Astrocyte (in vitro differentiated cells and primary cell): ENCODE data around the gene SNX15. TPM values are rescaled to one million over a fixed set of nuclear protein-coding genes. Genes with fewer than 3 reads are reported as not detected.

ENCODE experiments used
- DNase-seq: peaks from one replicate; pipeline ENCODE4 v3.0.0-alpha.2; 2010; ENCODE audit warnings: low read depth
- FAIRE-seq: peaks from 2 replicates; lab custom pipeline; 2011; peaks lifted over from hg19 to GRCh38; lab: Jason Lieb, UNC
- H2AFZ ChIP-seq: 2 replicates; pipeline ENCODE4 v1.6.0; 2012; ENCODE audit warnings: low read depth, low read length, inconsistent platforms
- H3K27ac ChIP-seq: 2 replicates; pipeline ENCODE4 v1.5.1; 2011; ENCODE audit warnings: low read depth, low read length, inconsistent platforms
- H3K27me3 ChIP-seq: 2 replicates; pipeline ENCODE4 v1.6.0; 2011; ENCODE audit warnings: low read length, inconsistent platforms; ENCODE audit not compliant: insufficient read depth
- H3K36me3 ChIP-seq: 2 replicates; pipeline ENCODE4 v1.5.1; 2011; ENCODE audit warnings: low read length, inconsistent platforms; ENCODE audit not compliant: insufficient read depth
- H3K4me1 ChIP-seq: 2 replicates; pipeline ENCODE4 v1.5.1; 2011; ENCODE audit warnings: low read length, inconsistent platforms; ENCODE audit not compliant: insufficient read depth
- H3K4me2 ChIP-seq: 2 replicates; pipeline ENCODE4 v1.6.0; 2012; ENCODE audit warnings: low read length, inconsistent platforms
- H3K4me3 ChIP-seq: 2 replicates; pipeline ENCODE4 v1.5.1; 2011; ENCODE audit warnings: low read depth, mild to moderate bottlenecking, low read length, inconsistent platforms; ENCODE audit not compliant: insufficient read depth
- H3K79me2 ChIP-seq: 2 replicates; pipeline ENCODE4 v1.6.0; 2012; ENCODE audit warnings: mild to moderate bottlenecking, low read length, inconsistent platforms; ENCODE audit not compliant: insufficient read depth
- H3K9ac ChIP-seq: 2 replicates; pipeline ENCODE4 v1.6.0; 2012; ENCODE audit warnings: mild to moderate bottlenecking, low read length, inconsistent platforms
- H3K9me3 ChIP-seq: 2 replicates; pipeline ENCODE4 v1.5.1; 2012; ENCODE audit warnings: low read depth, mild to moderate bottlenecking, low read length, inconsistent platforms; ENCODE audit not compliant: insufficient read depth
- H4K20me1 ChIP-seq: 2 replicates; pipeline ENCODE4 v1.6.0; 2012; ENCODE audit warnings: low read length, inconsistent platforms; ENCODE audit not compliant: insufficient read depth
- H3K27ac Mint-ChIP-seq: one replicate; pipeline ENCODE4 v1.8.0; 2021; ENCODE audit warnings: mild to moderate bottlenecking, mixed read lengths; ENCODE audit not compliant: unreplicated experiment
- H3K27me3 Mint-ChIP-seq: one replicate; pipeline ENCODE4 v1.8.0; 2021; ENCODE audit warnings: low read depth, mixed read lengths; ENCODE audit not compliant: unreplicated experiment
- H3K36me3 Mint-ChIP-seq: one replicate; pipeline ENCODE4 v1.8.0; 2021; ENCODE audit warnings: low read depth, mixed read lengths; ENCODE audit not compliant: unreplicated experiment
- H3K4me1 Mint-ChIP-seq: one replicate; pipeline ENCODE4 v1.8.0; 2021; ENCODE audit warnings: low read depth, mixed read lengths; ENCODE audit not compliant: unreplicated experiment
- H3K4me3 Mint-ChIP-seq: one replicate; pipeline ENCODE4 v1.8.0; 2021; ENCODE audit warnings: mild to moderate bottlenecking, moderate library complexity, mixed read lengths; ENCODE audit not compliant: unreplicated experiment
- H3K9me3 Mint-ChIP-seq: one replicate; pipeline ENCODE4 v1.8.0; 2021; ENCODE audit warnings: mild to moderate bottlenecking, mixed read lengths; ENCODE audit not compliant: unreplicated experiment
- EZH2 ChIP-seq: IDR thresholded peaks from 2 replicates; pipeline ENCODE4 v1.6.1; 2012; ENCODE audit warnings: mild to moderate bottlenecking, low read length, inconsistent platforms; ENCODE audit not compliant: insufficient read depth
- microRNA-seq: library from miRNA; unstranded; fragments of <30 nt; microRNA quantifications from one replicate; pipeline ENCODE4 v1.2.0, GENCODE V29; 2020
- total RNA-seq: library from RNA; stranded (reverse); gene quantifications from 2 replicates; pipeline ENCODE4 v1.2.1, GENCODE V29; 2021
- TF ChIP-seq, protein P1 (sequence below): IDR thresholded peaks from 2 replicates; pipeline ENCODE4 v1.5.1; 2011; ENCODE audit warnings: low read depth, mild to moderate bottlenecking, inconsistent platforms, low read length, moderate library complexity; ENCODE audit not compliant: insufficient read depth

The SNX15 gene
- total RNA-seq, 1 donor from 2014 or later: 18.5 TPM

DNA sequence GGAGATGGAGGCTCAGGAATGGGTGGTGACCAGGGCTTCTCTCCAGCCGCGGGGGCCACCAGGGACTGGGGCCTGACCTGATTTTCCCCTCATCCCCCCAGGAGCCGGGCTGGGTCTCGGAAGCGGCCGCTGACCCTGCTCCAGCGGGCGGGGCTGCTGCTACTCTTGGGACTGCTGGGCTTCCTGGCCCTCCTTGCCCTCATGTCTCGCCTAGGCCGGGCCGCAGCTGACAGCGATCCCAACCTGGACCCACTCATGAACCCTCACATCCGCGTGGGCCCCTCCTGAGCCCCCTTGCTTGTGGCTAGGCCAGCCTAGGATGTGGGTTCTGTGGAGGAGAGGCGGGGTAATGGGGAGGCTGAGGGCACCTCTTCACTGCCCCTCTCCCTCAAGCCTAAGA lies 60.6 kb downstream of the SNX15 start:
- Histone ChIP-seq H4K20me1 (no peaks in the 10 kb centered on the region), H3K36me3 (peaks cover 6% of the 10 kb centered on the region), H3K4me1 (peaks cover 14% of the 10 kb centered on the region), H3K9ac (no peak overlapping the region), H3K4me3 (no peak overlapping the region), H3K79me2 (peaks cover 34% of the 10 kb centered on the region), H3K9me3 (no peaks in the 10 kb centered on the region), H2AFZ (no peak overlapping the region), H3K27me3 (no peaks in the 10 kb centered on the region), H3K27ac (no peak overlapping the region), H3K4me2 (no peak overlapping the region)
- Mint-ChIP-seq H3K9me3 (no peaks in the 10 kb centered on the region), H3K4me3 (no peak overlapping the region), H3K36me3 (peaks cover 16% of the 10 kb centered on the region), H3K27ac (no peak overlapping the region), H3K27me3 (no peaks in the 10 kb centered on the region), H3K4me1 (peaks cover 9% of the 10 kb centered on the region)
- no peak for DNase-seq
- TF ChIP-seq, protein P1, sequence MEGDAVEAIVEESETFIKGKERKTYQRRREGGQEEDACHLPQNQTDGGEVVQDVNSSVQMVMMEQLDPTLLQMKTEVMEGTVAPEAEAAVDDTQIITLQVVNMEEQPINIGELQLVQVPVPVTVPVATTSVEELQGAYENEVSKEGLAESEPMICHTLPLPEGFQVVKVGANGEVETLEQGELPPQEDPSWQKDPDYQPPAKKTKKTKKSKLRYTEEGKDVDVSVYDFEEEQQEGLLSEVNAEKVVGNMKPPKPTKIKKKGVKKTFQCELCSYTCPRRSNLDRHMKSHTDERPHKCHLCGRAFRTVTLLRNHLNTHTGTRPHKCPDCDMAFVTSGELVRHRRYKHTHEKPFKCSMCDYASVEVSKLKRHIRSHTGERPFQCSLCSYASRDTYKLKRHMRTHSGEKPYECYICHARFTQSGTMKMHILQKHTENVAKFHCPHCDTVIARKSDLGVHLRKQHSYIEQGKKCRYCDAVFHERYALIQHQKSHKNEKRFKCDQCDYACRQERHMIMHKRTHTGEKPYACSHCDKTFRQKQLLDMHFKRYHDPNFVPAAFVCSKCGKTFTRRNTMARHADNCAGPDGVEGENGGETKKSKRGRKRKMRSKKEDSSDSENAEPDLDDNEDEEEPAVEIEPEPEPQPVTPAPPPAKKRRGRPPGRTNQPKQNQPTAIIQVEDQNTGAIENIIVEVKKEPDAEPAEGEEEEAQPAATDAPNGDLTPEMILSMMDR: no peak
- no peak for TF ChIP-seq EZH2
- FAIRE-seq: no peak

DNA sequence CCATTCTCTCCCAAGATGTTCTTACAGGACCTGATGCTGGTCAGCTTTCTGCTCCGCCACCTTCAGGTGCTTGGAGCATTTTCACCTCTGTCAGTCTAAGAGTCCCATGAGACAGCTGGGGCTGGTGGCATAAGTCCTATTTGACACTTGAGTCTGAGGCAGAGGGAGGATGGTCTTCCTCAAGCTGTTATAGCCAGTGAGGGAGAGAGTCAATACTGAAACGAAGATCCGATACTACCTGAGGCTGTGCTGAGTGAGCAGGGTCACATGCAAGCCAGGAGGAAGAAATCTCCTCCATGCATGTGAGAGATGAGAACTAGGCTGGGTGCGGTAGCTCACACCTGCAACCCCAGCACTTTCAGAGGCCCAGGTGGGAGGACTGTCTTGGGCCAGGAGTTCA lies 62.4 kb downstream of the SNX15 start:
- H3K4me3 Mint-ChIP-seq: peak overlapping the region; percentile 8
- peaks cover 4% of the 10 kb centered on the region for H3K4me1 ChIP-seq
- no peaks in the 10 kb centered on the region for H3K27me3 Mint-ChIP-seq
- no peak overlapping the region for H2AFZ ChIP-seq
- H3K9ac ChIP-seq: no peak overlapping the region
- H3K36me3 Mint-ChIP-seq: peaks cover 18% of the 10 kb centered on the region
- no peaks in the 10 kb centered on the region for H4K20me1 ChIP-seq
- H3K27me3 ChIP-seq: no peaks in the 10 kb centered on the region
- H3K4me2 ChIP-seq: no peak overlapping the region
- H3K9me3 ChIP-seq: no peaks in the 10 kb centered on the region
- no peak overlapping the region for H3K27ac Mint-ChIP-seq
- peaks cover 19% of the 10 kb centered on the region for H3K79me2 ChIP-seq
- no peak overlapping the region for H3K4me3 ChIP-seq
- peaks cover 6% of the 10 kb centered on the region for H3K36me3 ChIP-seq
- TF ChIP-seq, protein P1: no peak
- TF ChIP-seq EZH2: no peak
- H3K27ac ChIP-seq: no peak overlapping the region
- no peak for FAIRE-seq
- H3K4me1 Mint-ChIP-seq: peaks cover 13% of the 10 kb centered on the region
- H3K9me3 Mint-ChIP-seq: no peaks in the 10 kb centered on the region
- no peak for DNase-seq

Small RNAs within 50 kb of the gene (microRNA-seq; reads per million reads assigned to microRNA genes)
- 1.9 reads per million for gene MIR6879

Other genes starting within 250 kb of the SNX15 start
- gene SF1, start 248.9 kb upstream of the SNX15 start, total RNA-seq: 210 and 215 TPM in 2 replicates
- gene MAP4K2, start 224.2 kb upstream of the SNX15 start, total RNA-seq: 11.2 and 12.3 TPM in 2 replicates
- gene MEN1, start 216.9 kb upstream of the SNX15 start, total RNA-seq: 26.0 and 27.5 TPM in 2 replicates
- 2.0 and 4.6 TPM in 2 replicates for gene CDC42BPG, start 182.8 kb upstream of the SNX15 start, total RNA-seq
- 182 and 201 TPM in 2 replicates for gene EHD1, start 148.8 kb upstream of the SNX15 start, total RNA-seq
- gene ATG2A, start 110.2 kb upstream of the SNX15 start, total RNA-seq: 21.4 and 21.8 TPM in 2 replicates
- gene PPP2R5B, start 102.8 kb upstream of the SNX15 start, total RNA-seq: 22.5 and 24.1 TPM in 2 replicates
- not detected in 2 replicates for gene GPHA2, start 91.5 kb upstream of the SNX15 start, total RNA-seq
- gene MAJIN, start 55.3 kb upstream of the SNX15 start, total RNA-seq: not detected in 2 replicates
- gene BATF2, start 30.5 kb upstream of the SNX15 start, total RNA-seq: 4.5 and 5.0 TPM in 2 replicates
- gene ARL2, start 13.3 kb upstream of the SNX15 start, total RNA-seq: 41.7 and 47.6 TPM in 2 replicates
- gene SAC3D1, start 13.8 kb downstream of the SNX15 start, total RNA-seq: 13.8 and 14.6 TPM in 2 replicates
- not detected in 2 replicates for gene NAALADL1, start 31.1 kb downstream of the SNX15 start, total RNA-seq
- 6.0 and 6.3 TPM in 2 replicates for gene CDCA5, start 56.6 kb downstream of the SNX15 start, total RNA-seq
- 37.9 and 46.3 TPM in 2 replicates for gene ZFPL1, start 56.8 kb downstream of the SNX15 start, total RNA-seq
- 40.0 and 41.4 TPM in 2 replicates for gene VPS51, start 68.8 kb downstream of the SNX15 start, total RNA-seq
- gene TM7SF2, start 84.4 kb downstream of the SNX15 start, total RNA-seq: 18.0 and 23.9 TPM in 2 replicates
- gene ZNHIT2, start 90.3 kb downstream of the SNX15 start, total RNA-seq: 8.1 and 10.0 TPM in 2 replicates
- 670 and 694 TPM in 2 replicates for gene FAU, start 94.7 kb downstream of the SNX15 start, total RNA-seq
- 42.6 and 45.1 TPM in 2 replicates for gene MRPL49, start 94.9 kb downstream of the SNX15 start, total RNA-seq
- gene SYVN1, start 107.1 kb downstream of the SNX15 start, total RNA-seq: 43.0 and 49.9 TPM in 2 replicates
- not detected in 2 replicates for gene SPDYC, start 142.8 kb downstream of the SNX15 start, total RNA-seq
- gene CAPN1, start 154.5 kb downstream of the SNX15 start, total RNA-seq: 178 and 217 TPM in 2 replicates
- 5.2 and 6.0 TPM in 2 replicates for gene POLA2, start 234.5 kb downstream of the SNX15 start, total RNA-seq